ENCODE data around the gene GSK3B.

GRCh38 chr3:120067083-120067482 lies 27.2 kb downstream of the GSK3B start:
- TF ChIP-seq CTCF (conservative IDR thresholded peaks at IDR 0.05 in 1 of 2, IDR thresholded peaks at IDR 0.05 in 1 of 2; ENCODE audit: extremely low read depth in 1 of 2, insufficient read depth in 1 of 2, low read depth in 1 of 2, low read length in 2 of 2) (no peak), EZH2 (IDR thresholded peaks at IDR 0.05; ENCODE audit: borderline replicate concordance, low read length) (no peak)

Measured in mammary epithelial cell (primary cell).